Measurements from ENCODE around the gene KCNQ1. TPM values are rescaled to one million over a fixed set of nuclear protein-coding genes. Genes with fewer than 3 reads are reported as not detected.

The KCNQ1 gene
- total RNA-seq, 3 donors from 2014 or later, result 15.5 to 44.7 (median 37.4) TPM

DNA sequence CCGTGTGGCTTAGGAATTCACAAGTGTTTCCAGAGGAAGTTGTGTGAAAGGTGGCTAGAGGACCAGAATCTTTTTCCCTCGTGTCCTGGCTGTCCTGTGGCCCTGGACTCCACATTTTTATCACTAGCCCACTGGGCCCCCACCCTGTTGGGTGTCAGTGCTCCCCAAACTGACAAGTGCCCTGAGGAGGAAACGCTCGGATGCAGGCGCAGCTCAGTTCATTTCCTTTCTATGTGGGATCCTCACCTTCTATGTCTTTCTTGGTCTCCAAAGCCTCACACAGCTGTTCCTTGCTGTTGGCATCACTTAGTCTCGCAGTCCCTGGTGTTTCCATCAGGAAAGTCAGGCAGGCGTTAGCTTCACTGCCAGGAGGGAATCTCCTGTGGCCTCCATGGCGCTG is 323.0 kb downstream of the KCNQ1 start:
- H3K4me3 ChIP-seq, result no peak overlapping the region
- no peaks in the 10 kb centered on the region for H3K4me1 ChIP-seq (ENCODE audit: low read depth)
- H3K36me3 ChIP-seq (ENCODE audit: low read depth), result no peaks in the 10 kb centered on the region
- TF ChIP-seq, protein P1, sequence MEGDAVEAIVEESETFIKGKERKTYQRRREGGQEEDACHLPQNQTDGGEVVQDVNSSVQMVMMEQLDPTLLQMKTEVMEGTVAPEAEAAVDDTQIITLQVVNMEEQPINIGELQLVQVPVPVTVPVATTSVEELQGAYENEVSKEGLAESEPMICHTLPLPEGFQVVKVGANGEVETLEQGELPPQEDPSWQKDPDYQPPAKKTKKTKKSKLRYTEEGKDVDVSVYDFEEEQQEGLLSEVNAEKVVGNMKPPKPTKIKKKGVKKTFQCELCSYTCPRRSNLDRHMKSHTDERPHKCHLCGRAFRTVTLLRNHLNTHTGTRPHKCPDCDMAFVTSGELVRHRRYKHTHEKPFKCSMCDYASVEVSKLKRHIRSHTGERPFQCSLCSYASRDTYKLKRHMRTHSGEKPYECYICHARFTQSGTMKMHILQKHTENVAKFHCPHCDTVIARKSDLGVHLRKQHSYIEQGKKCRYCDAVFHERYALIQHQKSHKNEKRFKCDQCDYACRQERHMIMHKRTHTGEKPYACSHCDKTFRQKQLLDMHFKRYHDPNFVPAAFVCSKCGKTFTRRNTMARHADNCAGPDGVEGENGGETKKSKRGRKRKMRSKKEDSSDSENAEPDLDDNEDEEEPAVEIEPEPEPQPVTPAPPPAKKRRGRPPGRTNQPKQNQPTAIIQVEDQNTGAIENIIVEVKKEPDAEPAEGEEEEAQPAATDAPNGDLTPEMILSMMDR (IDR thresholded peaks at IDR 0.05), result no peak
- intact Hi-C loops (cut with DNase I, micrococcal nuclease), result no loop called here
- no peaks in the 10 kb centered on the region for H3K9me3 ChIP-seq
- ATAC-seq (no peak), DNase-seq (no peak)

DNA sequence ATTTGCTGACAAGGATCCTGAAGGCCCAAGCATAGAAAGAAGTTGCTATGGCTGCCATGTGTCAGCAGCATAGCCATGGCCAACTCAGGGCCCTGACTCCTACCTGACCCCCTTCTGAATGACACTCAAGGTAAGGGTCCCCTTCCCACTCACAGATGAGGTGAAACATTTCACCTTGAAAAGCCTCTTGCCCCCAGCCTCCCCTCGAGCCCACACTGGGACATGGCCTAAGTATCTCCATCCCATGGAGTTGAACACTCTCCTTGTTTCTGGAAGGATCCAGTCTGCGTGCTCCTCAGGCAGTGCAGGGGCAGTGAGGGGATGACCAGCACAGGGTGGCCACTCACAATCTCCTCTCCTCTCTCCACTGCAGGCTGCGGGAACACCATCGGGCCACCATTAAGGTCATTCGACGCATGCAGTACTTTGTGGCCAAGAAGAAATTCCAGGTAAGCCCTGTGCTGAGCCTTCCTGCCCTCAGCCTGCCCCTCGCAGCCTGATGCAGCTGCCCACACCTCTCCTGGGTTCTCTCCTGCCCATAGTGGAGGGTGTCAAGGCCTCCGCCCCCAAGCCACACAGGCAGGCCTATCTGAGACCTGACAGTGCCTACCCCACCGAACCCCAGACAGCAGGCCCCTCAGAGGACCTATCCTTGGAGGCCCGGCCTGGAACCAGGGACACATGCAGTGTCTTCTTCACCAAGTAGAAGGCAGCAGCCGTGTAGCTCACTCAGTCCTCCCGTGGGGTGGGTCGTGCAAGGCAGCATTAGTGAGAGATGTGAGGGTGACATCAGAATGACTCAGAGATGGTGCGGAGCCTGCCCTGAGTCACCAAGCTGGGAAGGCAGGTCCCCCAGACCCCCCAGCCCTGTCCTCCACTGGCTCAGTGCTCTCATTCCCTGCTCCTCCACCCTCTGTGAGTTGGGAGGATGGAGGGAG is 323.9 kb downstream of the KCNQ1 start:
- Histone ChIP-seq H3K4me3 (no peak overlapping the region), H3K36me3 (ENCODE audit: low read depth) (no peaks in the 10 kb centered on the region), H3K4me1 (ENCODE audit: low read depth) (no peaks in the 10 kb centered on the region), H3K9me3 (no peaks in the 10 kb centered on the region)
- TF ChIP-seq, protein P1 (IDR thresholded peaks at IDR 0.05), result no peak
- no peak for ATAC-seq
- intact Hi-C loops (cut with DNase I, micrococcal nuclease), result no loop called here
- peak in 2 of 3 donors; percentile 16 to 29 for DNase-seq

DNA sequence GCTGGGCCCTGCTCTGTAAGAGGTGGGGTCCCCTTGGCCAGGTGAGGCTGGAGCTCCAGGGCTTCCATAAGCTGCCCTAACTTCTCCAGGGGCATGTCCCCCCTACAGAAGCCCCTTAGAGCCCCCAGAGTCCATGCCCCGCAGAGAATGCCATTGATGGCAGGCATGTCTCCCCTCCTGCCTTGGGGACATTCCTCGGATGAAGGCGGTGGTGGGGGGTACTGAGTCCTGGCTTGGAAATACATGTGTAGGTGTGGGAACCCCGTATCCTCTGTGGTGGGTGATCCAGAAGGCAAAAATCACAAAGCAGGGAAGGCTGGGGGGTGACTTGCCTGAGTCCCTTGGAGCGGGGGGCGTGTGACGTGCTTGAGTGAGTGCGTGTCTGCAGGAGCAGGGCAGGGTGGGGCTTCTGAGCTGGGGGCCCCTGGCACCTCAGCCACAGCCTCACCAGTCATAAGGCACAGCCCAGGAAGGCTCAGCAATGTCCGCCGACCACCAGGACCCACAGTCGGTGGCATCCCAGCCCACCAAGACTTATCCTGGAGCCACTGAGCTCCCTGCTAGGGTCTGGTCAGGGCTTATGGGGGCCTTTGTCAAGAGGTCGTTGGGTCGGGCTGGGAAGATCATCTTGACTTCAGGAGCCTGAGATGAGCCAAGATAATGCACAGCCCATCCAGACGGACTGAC is 324.7 kb downstream of the KCNQ1 start:
- DNase-seq, result peak in 1 of 3 donors; percentile 32

DNA sequence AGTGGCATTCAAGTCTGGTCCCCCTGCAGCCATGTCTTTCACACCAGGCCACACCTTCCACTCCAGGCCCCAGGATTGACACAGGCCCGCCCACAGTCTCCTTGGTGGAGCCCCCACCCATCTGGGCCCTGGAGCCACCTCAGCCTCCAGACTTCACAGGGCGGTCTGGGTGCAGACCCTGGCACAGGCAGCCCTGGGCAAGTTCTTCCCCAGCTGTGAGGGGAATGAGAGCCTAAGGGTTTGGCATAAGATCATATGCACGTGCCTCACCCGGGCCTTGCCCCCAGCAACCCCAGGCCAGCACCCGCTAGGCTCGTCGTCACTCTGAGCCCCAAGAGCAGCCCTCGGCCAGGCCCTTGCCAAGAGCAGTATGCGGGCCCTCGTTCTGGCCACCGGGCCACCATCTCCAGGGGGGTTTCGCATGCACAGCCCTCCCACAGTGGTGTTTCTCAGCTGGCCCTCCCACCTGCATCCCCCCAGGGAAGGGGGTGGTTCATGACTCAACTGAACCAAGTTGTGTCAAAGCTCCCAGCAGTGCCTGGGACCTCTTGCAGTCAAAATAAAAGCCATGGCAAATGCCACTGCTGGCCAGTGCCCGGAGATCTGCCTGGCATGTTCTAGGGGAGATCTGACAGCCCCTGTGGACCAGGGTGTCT is 325.4 kb downstream of the KCNQ1 start:
- DNase-seq, result peak in 2 of 3 donors; percentile 14 to 31
- no peaks in the 10 kb centered on the region for H3K9me3 ChIP-seq
- ATAC-seq, result no peak
- H3K36me3 ChIP-seq (ENCODE audit: low read depth), result no peaks in the 10 kb centered on the region
- no peak overlapping the region for H3K4me3 ChIP-seq
- TF ChIP-seq, protein P1 (IDR thresholded peaks at IDR 0.05), result no peak
- intact Hi-C loops (cut with DNase I, micrococcal nuclease), result no loop called here
- no peaks in the 10 kb centered on the region for H3K4me1 ChIP-seq (ENCODE audit: low read depth)

More for the DNA sequence above, 324.7 kb downstream of the KCNQ1 start:
- Histone ChIP-seq H3K4me1 (ENCODE audit: low read depth) (no peaks in the 10 kb centered on the region), H3K9me3 (no peaks in the 10 kb centered on the region), H3K4me3 (no peak overlapping the region), H3K36me3 (ENCODE audit: low read depth) (no peaks in the 10 kb centered on the region)
- intact Hi-C loops (cut with DNase I, micrococcal nuclease), result no loop called here
- TF ChIP-seq, protein P1 (IDR thresholded peaks at IDR 0.05), result no peak
- no peak for ATAC-seq

DNA sequence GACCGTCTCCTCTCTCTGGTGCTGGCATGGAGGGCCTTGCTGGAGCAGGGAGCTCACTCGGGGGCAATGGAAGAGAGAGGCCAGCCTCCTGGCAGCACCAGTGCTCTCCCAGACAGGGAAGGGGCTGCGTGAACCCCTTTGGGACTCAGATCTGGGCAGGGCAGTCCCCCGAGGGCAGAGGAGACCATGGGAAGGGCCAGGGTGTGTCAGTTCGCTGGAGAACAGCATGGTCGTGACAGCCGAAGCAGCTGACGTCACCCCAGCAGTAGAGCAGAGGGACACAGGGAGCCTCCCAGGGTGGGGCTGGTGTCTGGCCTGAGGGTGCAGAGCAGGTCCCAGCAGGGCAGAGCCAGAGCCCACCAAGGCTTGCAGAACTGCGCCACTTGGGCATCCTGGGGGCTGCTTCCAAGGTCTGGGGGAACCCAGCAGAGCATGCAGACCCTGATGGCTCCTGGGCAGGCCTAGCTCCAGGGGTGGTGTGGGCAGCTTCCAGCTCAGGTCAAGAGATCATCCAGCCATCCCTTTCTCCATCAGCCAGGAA is 326.0 kb downstream of the KCNQ1 start:
- peak in 2 of 3 donors; percentile 18 to 34 for DNase-seq
- TF ChIP-seq, protein P1 (IDR thresholded peaks at IDR 0.05), result no peak
- no peak overlapping the region for H3K4me3 ChIP-seq
- no peaks in the 10 kb centered on the region for H3K36me3 ChIP-seq (ENCODE audit: low read depth)
- intact Hi-C loops (cut with DNase I, micrococcal nuclease), result no loop called here
- no peaks in the 10 kb centered on the region for H3K4me1 ChIP-seq (ENCODE audit: low read depth)
- ATAC-seq, result no peak
- no peaks in the 10 kb centered on the region for H3K9me3 ChIP-seq
